Stimulated activated CD8-positive, alpha-beta memory T cell treated with anti-CD3 and anti-CD28 coated beads, Interleukin-15, amount 100 ng/mL, for 24 hours (primary cell): Measurements from ENCODE around the gene PAQR9.

Experiments
- DNase-seq: peaks from one replicate; pipeline ENCODE4 v3.0.0-alpha.2; 2020; ENCODE audit warnings: low read depth

The PAQR9 gene

GRCh38 chr3:142982038-142982773 lies 18.7 kb upstream of the PAQR9 start:
- no peak for DNase-seq

GRCh38 chr3:142981108-142981507 lies 17.6 kb upstream of the PAQR9 start:
- no peak for DNase-seq

- no peak for DNase-seq
Observed at GRCh38 chr3:142977399-142977728, 13.9 kb upstream of the PAQR9 start.

GRCh38 chr3:142976621-142977398 lies 13.3 kb upstream of the PAQR9 start:
- no peak for DNase-seq

GRCh38 chr3:142975316-142975995 lies 12.0 kb upstream of the PAQR9 start:
- DNase-seq, result no peak

- DNase-seq, result no peak
Observed at GRCh38 chr3:142973217-142974009, 9.9 kb upstream of the PAQR9 start.

GRCh38 chr3:142972092-142972753 lies 8.7 kb upstream of the PAQR9 start:
- DNase-seq, result no peak

GRCh38 chr3:142971431-142971830 lies 8.0 kb upstream of the PAQR9 start:
- no peak for DNase-seq

- DNase-seq, result no peak
Observed at GRCh38 chr3:142968319-142969025, 5.0 kb upstream of the PAQR9 start.

- no peak for DNase-seq
Observed at GRCh38 chr3:142966808-142967207, 3.3 kb upstream of the PAQR9 start.

GRCh38 chr3:142965581-142965980 lies 2.1 kb upstream of the PAQR9 start:
- DNase-seq, result no peak

- no peak for DNase-seq
Observed at GRCh38 chr3:142963234-142963515, 299 bp downstream of the PAQR9 start.

GRCh38 chr3:142962520-142963233 lies 797 bp downstream of the PAQR9 start:
- DNase-seq, result no peak

GRCh38 chr3:142962175-142962519 lies 1.3 kb downstream of the PAQR9 start:
- DNase-seq, result no peak

- no peak for DNase-seq
Observed at GRCh38 chr3:142961539-142961938, 1.9 kb downstream of the PAQR9 start.

- no peak for DNase-seq
Observed at GRCh38 chr3:142960322-142960850, 3.1 kb downstream of the PAQR9 start.

GRCh38 chr3:142958707-142959106 lies 4.8 kb downstream of the PAQR9 start:
- no peak for DNase-seq

- no peak for DNase-seq
Observed at GRCh38 chr3:142953443-142953842, 10.0 kb downstream of the PAQR9 start.

GRCh38 chr3:142952272-142953193 lies 10.9 kb downstream of the PAQR9 start:
- DNase-seq, result no peak
